ENCODE results near the gene LDLRAD1.
"Not testable (repeated sequence)": the region's sequence is repeated elsewhere in the genome, so short reads cannot be mapped to it uniquely, and the experiment has no call there.

LDLRAD1 gene

DNA sequence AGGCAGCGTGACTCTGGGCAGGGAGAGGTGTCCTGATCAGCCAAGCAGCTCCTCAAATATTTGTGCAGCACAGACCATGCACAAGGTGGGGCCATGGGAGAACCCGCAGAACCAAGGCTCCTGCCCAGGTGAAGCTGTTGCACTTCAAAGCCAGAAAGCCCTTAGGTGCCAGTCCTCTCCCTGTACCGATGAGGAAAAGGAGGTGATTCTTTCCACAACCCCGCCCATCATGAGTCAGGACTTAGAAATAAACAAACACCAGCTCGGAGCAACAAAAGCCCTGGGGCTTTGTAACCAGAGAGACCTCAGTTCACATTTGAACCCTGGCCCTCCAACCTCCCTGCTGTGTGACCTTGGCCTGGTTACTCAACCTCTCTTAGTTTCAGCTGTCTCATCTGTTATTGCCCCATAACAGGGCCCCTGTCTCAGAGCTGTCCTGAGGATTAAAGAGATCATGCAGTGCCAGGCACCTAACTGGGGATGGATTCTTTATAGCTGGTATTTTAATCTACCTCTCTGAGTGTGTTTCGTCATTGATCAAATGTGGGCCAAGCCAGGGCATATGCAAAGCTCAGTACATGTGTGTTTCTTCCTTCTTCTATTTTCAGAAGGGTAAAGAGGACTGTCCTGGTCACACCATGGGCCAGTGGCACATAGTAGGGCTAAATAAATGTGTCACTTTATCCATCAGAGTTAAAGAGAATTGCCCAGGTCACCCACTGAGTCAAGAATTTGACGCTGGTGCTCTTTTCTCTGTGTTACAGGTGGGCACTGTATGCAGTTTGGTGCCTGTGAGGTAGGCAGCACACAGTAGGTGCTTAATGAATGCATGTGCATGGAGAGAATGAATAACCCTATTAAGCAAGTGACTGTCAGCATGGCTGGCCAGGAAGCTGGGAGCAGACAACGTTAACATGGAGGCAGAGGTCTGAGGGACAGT is 1.4 kb downstream of the LDLRAD1 start:
- peak; percentile 87 for DNase-seq

DNA sequence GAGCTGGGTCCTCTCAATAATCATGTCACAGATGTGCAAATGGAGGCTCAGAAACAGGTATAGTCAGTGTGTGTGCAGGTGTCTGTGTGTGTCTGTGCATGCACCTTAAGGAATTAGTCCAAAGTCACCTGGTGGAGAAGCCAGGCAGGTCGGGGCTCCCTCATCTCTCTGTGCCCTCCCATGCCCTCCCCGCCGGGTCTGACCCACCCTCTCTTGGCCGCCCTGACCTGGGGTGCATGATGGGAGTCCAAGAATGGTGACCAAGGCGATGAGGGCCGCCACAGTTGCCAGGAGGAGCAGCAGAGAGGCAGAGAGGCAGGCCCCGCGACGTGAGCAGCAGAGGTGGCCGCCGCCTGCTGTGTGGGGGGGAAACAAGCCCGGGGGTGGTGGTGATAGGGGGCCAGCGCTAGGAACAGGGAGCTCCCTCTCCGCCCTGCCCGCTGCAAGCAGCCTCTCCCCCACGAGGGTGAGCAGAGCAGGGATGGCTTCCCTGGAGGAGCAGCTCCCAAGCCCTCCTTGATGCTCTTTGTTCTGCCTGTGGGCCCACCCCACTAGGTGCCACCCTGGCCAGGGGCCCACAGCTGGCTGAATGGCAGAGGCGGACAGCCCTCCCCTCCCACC is 3.9 kb downstream of the LDLRAD1 start:
- DNase-seq = no peak

DNA sequence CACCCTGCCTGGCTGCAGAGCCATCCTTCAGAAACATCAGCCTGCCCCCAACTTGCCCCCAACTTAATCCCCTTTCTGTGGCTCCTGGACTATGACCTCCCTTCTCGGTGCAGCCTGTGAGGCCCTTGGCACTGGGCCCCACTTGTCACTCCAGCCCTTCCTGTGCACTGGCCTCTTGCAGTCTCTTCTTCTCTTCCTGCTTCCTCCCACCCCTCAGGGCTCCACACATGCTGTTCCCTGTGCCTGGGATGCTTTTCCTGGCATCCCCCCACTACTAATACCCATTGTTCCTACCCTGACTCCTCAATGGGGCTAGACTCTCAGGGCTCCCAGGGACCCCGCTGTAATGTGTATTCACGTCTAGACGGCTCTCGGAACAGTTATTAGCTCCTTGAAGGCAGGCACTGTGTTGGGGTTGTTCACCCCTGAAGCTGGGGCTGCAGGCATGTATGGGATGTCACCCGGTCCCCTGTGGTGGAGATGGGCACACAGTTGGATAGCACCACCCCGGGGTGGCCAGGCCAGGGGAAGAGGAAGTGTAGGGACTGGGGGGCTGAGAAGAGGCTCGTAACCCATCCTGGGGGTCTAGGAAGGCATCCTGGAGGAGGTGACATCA is 4.5 kb downstream of the LDLRAD1 start:
- DNase-seq = no peak

DNA sequence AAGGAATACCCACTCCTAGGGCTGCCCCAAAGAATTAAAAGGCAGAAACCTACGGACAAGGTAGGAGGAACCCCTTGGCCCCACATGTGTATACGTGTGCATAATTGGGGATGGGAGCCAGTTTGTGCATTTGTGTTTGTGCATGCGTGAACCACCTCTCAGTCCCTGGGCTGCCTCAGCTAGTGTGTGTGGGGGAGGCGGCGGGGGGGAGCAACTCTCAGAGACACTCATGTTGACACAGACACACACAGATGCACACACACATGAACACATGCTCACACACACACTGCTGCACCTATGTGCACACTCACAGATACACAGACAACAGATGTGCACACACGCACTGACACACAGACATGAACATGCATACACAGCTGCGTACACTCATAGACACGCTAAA is 5.1 kb downstream of the LDLRAD1 start:
- no peak for DNase-seq

DNA sequence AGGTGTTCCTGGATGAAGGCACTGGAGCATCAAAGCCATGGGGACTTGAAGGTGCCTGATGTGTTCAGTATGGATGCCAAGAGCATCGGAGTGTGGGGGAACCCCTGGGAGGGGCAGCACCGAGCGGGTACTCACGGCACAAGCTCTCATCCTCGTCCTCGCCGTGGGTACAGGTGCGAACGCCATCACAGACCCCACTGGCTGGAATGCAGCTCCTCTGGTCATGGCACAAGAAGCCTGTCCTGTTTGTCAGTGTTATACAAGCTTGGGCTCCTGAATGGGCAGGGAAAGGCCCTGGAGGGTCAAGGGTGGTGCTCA is 6.0 kb downstream of the LDLRAD1 start:
- DNase-seq = no peak

DNA sequence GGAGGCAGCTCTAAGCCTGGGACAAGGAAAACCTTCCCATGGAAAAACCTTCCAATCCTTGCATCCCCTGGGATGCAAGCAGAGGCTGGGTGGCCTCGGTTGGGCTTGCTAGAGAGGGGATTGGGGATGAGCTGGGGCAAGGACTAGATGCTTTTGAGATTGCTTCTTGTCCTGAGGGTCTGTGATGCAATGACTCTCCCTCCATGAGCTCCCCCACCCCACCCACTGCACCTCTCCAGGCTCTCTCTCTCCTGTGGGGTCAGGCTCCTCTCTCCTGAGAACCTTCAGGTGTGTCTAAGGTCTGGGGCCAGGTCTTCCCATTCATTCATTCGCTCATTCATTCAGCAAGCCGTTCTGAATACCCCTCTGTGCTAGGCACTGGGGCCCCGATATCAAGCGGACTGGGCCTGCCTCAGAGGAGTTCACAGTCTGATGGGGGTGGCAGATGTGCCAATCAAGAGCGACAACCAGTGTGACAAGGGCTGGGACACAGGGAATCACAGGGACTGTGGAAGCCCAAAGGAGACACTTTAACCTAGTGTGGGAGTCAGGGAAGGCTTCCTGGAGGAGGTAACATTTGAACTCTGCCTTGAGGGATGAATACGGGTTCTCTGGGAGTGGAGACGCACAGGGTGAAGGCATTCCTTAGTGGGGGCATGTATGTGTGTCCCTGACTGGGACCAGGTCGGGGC is 6.5 kb downstream of the LDLRAD1 start:
- no peak for DNase-seq

DNA sequence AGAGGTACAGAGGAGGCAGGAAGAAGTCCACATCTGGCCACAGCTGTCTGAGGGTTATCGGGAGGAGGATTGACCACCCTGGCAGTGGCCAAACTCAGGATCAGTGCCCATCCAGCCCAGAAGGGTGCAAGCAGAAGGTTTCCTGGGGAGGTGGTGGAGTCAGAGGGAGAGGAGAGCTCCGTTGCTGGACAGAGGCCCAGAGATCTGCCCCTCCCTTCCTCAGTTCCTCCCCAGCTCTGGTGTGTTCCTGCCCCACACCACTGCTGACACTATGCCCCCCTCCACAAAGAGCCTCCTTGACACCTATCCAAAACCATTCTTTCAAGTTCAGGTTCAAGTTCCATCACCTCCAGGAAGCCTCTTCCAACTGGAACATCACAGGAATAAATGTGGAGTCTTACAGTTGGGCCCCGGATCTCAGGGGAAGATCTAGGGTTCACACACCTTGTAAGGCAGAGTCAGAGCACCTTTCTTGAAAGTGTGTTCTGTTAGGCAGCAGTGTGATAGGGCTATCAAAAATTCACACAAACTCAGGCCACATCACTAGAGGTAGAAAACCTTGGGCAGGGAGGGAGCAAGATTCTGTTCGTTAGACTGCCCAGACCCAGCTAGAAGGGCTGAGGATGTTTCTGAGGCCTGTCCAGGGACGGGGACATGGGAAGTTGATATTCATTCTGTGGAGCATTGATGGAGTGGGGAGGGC is 7.4 kb downstream of the LDLRAD1 start:
- DNase-seq = no peak

DNA sequence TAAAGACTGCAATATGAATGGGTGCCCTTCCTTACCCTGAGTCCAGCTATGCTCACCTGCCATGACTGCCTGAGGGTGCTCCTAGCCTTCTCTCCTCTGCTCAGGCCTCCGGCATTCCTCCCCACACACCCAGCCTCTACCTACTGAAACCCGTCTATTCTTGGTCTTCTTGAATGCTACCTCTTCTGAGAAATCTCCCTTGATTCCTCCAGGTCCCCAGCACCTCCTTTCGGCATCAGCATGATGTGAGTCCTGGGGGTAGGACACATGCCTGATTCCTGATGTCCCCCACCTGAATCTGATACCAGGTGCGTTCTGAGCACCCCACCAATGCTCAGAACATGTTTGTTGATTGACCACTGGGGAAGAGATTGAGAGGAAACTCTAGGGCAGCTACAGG is 8.6 kb downstream of the LDLRAD1 start:
- DNase-seq = no peak

DNA sequence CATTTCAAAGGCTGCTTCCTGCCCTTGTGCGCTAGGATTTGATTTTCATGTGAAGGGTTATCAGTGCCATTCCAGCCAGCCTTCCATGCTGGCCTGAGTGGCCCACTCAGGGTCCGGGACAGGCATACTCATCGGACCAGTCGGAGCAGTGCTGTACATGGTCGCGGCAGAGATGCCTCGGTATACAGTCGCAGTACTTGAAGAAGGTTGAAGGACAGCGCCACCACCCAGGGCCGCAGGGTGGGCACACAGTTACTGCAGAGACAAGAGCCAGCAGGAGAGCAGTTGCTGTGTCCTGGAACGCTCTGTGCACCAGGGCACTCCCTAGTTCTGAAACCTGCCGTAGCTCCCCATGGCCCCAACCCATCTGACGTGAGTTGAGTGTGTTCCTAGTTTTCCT is 9.1 kb downstream of the LDLRAD1 start:
- DNase-seq = no peak

DNA sequence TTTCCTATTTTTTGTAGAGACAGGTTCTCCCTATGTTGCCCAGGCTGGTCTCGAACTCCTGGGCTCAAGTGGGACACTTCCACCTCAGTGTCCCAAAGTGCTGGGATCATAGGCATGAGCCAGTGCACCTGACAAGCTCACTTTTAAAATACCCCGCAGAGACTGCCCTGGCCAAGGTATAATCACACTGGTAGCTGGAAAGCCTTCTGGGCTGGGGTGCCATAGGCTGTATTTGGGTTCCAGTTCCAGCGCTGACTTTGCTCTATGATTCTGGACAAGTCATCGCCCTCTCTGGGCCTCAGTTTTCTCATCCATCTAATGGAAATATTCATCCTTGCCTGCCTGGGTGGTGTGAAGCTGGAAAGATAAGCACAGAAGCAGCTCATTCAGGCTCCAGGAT is 10.4 kb downstream of the LDLRAD1 start:
- DNase-seq = no peak

DNA sequence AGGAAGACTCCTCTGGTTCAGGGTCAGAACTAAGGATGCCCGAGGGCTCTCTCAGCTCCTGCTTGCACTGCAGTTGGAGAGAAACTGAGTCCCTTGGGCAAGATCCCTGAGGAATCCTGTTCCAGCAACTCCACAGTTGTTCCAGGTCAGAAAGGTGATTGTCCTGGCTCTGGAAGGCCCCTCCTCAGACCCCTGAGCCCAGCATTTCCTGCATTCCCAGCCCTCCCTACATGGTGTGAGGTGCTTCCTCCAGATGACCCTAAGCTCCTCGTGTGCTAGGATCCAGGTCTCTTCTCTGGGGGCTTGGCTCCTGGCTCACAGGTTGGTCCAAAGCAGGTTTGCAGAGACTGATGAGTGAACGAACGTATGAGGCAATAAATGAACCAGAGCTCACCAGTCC is 11.5 kb downstream of the LDLRAD1 start:
- no peak for DNase-seq

DNA sequence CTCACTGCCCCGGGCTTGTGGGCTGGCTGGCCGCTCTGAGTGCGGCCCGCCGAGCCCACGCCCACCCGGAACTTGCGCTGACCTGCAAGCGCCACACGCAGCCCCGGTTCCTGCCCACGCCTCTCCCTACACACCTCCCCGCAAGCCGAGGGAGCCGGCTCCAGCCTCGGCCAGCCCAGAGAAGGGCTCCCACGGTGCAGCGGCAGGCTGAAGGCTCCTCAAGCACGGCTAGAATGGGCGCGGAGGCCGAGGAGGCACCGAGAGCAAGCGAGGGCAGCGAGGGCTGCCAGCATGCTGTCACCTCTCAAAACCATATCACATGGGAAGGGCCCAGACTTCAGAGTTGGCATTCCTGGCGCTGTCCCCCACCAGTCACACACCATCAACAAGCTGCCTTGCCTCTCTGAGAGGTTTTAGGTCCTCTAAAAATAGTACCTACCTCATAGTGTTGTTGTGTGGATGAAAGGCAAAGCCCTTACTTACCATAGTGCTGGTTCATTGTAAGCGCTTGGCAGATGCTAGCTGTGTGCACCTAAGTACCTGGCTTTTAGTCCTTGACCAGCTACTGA is 13.4 kb downstream of the LDLRAD1 start:
- DNase-seq = no peak

DNA sequence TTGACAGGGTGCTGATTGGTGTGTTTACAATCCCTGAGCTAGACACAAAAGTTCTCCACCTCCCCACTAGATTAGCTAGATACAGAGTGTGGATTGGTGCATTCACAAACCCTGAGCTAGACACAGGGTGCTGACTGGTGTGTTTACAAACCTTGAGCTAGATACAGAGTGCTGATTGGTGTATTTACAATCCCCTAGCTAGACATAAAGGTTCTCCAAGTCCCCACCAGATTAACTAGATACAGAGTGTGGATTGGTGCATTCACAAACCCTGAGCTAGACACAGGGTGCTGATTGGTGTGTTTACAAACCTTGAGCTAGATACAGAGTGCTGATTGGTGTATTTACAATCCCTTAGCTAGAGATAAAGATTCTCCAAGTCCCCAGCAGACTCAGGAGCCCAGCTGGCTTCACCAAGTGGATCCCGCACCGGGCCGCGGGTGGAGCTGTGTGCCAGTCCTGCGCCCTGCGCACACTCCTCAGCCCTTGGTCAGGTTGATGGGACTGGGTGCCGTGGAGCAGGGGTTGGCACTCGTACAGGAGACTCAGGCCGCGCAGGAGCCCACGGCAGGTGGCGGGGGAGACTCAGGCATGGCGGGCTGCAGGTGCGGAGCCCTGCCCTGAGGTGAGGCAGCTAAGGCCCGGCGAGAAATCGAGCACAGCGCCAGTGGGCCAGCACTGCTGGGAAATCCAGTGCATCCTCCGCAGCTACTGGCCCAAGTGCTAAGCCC is 14.1 kb downstream of the LDLRAD1 start:
- DNase-seq = not testable (repeated sequence)

DNA sequence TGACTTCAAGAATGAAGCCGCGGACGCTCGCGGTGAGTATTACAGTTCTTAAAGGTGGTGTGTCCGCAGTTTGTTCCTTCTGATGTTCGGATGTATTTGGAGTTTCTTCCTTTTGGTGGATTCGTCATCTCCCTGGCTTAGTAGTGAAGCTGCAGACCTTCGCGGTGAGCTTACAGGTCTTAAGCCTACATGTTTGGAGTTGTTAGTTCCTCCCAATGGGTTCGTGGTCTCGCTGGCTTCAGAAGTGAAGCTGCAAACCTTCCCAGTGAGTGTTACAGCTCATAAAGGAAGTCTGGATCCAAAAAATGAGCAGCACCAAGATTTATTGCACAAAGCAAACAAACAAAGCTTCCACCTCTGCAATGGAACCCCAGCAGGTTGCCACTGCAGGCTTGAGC is 14.7 kb downstream of the LDLRAD1 start:
- DNase-seq = no peak

DNA sequence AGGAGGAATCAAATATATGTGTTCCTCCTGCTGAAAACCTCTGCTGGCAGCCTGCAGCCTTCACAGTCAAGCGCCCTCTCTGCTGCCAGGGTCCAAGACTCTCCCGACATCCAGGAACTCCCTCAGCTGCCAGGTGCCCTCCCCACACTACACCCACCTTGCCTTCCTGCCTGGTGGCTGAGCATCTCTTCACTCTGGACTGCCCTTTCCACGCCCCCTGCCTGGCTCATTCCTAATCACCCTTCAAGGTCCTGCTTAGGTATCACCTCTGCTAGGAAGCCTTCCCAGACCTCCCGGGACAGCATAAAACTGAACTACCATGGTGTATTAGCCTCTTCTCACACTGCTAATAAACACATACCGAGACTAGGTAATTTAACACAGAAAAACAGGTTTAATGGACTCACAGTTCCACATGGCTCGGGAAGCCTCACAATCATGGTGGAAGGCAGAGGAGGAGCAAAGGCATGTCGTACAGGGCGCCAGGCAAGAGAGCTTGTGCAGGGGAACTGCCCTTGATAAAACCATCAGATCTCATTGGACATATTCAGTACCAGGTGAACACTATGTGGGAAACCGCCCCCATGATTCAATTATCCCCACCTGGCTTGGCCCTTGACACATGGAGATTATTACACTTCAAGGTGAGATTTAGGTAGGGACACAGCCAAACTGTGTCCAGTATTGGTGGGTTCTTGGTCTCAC is 15.3 kb downstream of the LDLRAD1 start:
- DNase-seq = no peak

DNA sequence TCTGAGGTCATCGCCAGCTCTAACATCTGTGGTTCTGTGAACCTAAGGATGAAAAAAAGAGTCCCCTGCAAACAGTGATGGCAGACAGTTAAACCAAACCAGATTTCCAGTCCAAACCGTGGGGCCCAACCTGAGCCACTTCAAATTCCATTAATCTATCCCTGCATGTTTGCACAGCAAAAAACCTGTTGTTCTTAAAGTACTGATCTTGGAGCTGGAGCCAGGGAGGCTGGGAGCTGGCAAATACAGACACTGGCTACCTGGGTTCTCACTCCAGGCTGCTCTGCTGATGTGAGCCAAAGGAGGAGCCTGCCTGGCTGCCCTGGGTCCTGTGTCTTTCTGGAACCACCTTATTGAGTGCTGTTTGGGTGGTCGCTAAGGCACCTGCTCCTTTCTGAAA is 16.4 kb downstream of the LDLRAD1 start:
- DNase-seq = peak; percentile 54

DNA sequence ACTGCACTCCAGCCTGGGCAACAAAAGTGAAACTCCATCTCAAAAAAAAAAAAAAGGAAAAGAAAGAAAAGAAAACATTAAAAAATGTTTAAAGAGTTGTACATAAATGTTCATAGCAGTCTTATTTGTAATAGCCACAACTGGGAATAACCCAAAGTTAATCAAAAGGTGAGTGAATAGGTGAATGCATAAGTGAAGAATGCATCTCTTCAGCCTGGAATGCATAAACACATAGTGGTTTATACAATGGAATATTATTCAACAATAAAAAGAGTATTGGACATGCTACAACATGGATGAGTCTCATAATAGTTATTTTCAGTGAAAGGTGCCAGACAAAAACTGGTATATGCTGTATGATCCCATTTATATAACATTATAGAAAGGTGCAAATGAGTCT is 18.1 kb downstream of the LDLRAD1 start:
- no peak for DNase-seq

DNA sequence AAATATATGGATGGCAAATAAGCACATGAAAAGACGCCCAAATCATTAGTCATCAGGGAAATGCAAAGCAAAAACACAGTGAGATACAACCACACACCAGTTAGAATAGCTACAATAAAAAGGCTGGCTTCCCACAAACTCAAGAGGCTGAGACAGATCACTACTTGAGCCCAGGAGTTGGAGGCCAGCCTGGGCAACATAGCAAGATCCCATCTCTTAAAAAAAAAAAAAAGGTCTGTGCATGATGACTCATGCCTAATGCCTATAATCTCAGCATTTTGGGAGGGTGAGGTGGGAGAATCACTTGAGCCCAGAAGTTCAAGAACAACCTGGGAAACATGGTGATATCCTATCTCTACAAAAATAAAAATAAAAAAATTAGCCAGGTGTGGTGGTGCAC is 19.8 kb downstream of the LDLRAD1 start:
- DNase-seq = no peak

DNA sequence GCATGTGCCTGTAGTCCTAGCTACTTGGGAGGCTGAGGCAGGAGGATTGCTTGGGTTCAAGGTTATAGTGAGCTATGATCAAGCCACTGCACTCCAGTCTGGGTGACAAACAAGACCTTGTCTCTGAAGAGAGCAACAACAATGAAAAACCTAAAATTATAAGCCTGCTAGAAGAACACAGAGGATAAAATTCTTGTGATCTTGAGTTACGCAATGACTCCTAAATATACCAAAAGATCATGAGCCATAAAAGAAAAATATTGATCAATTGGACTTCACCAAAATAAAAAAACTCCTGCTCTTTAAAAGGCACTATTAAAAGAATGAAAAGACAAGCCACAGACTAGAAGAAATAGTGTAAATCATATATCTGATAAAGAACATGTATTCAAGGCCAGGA is 22.3 kb downstream of the LDLRAD1 start:
- DNase-seq = no peak

DNA sequence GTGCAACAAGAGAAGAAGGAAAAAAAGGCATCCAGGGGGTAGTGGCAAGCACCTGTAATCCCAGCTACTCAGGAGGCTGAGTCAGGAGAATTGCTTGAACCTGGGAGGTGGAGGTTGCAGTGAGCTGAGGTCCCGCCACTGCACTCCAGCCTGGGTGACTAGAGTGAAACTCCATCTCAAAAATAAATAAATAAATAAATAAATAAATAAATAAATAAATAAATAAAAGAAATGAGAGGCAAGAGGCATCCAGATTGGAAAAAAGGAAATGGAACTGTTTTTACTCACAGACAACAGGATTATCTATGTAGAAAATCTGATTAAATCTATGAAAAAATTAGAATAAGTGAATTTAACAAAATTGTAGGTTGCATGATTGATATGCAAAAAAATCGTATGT is 23.5 kb downstream of the LDLRAD1 start:
- DNase-seq = not testable (repeated sequence)
